Measurements from ENCODE around the gene RAPGEF6. TPM values are rescaled to one million over a fixed set of nuclear protein-coding genes. Genes with fewer than 3 reads are reported as not detected.
A peak's percentile ranks its signal among the peaks of the same experiment; 100 is the strongest.

Gene RAPGEF6
- total and polyA plus RNA-seq, 2 donors = 11.3 to 21.4 TPM

GRCh38 chr5:131542723-131543122 lies 92.3 kb downstream of the RAPGEF6 start:
- H3K27me3 ChIP-seq (ENCODE audit: control insufficient read depth in 2 of 2, insufficient read depth in 1 of 2, low read length in 1 of 2) = no peaks in the 10 kb centered on the region
- no peaks in the 10 kb centered on the region for H3K9me3 ChIP-seq (ENCODE audit: control insufficient read depth in 2 of 2, insufficient read depth in 1 of 2, low read length in 1 of 2)
- H3K27ac ChIP-seq (ENCODE audit: low read depth in 1 of 2, low read length in 1 of 2) = no peak overlapping the region
- 96% methylated on average over 1 of the region's 1 CpG for WGBS
- H3K36me3 ChIP-seq (ENCODE audit: control insufficient read depth in 2 of 2, insufficient read depth in 2 of 2, low read length in 1 of 2) = peaks cover 0 to 8% of the 10 kb centered on the region in 2 donors
- no peak overlapping the region for H3K4me3 ChIP-seq (ENCODE audit: low read length in 2 of 2)
- no peaks in the 10 kb centered on the region for H3K4me1 ChIP-seq (ENCODE audit: control insufficient read depth in 2 of 2, insufficient read depth in 2 of 2, low read length in 2 of 2)
- no peak for DNase-seq (ENCODE audit: low read depth in 6 of 9, low spot score in 9 of 9)

DNA sequence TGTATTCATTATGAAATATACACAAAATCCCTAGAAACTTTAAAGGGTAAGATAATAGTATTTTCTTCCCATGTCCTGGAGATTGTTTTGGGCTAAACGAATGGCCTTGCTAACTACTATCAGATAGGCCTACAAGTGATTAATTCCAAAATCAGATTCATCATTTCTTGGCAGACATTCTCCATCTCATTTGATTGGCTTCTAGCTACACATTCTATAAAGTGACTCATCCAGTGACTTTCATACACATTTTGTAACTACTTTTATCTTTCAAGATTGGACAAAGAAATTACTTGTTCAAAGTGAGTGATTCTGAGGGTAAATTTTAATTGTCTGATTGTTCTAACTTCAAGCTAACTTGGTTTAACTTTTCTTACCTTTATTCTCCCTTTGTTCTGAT lies 93.3 kb downstream of the RAPGEF6 start:
- 94% methylated on average over 1 of the region's 1 CpG for WGBS
- no peak overlapping the region for H3K27ac ChIP-seq (ENCODE audit: low read depth in 1 of 2, low read length in 1 of 2)
- no peak overlapping the region for H3K4me3 ChIP-seq (ENCODE audit: low read length in 2 of 2)
- H3K4me1 ChIP-seq (ENCODE audit: control insufficient read depth in 2 of 2, insufficient read depth in 2 of 2, low read length in 2 of 2) = no peaks in the 10 kb centered on the region
- DNase-seq (ENCODE audit: low read depth in 6 of 9, low spot score in 9 of 9) = no peak
- H3K9me3 ChIP-seq (ENCODE audit: control insufficient read depth in 2 of 2, insufficient read depth in 1 of 2, low read length in 1 of 2) = no peaks in the 10 kb centered on the region
- H3K27me3 ChIP-seq (ENCODE audit: control insufficient read depth in 2 of 2, insufficient read depth in 1 of 2, low read length in 1 of 2) = no peaks in the 10 kb centered on the region
- H3K36me3 ChIP-seq (ENCODE audit: control insufficient read depth in 2 of 2, insufficient read depth in 2 of 2, low read length in 1 of 2) = peaks cover 0 to 10% of the 10 kb centered on the region in 2 donors

GRCh38 chr5:131541071-131541470 lies 94.0 kb downstream of the RAPGEF6 start:
- H3K4me1 ChIP-seq (ENCODE audit: control insufficient read depth in 2 of 2, insufficient read depth in 2 of 2, low read length in 2 of 2) = no peaks in the 10 kb centered on the region
- H3K36me3 ChIP-seq (ENCODE audit: control insufficient read depth in 2 of 2, insufficient read depth in 2 of 2, low read length in 1 of 2) = peaks cover 0 to 14% of the 10 kb centered on the region in 2 donors
- DNase-seq (ENCODE audit: low read depth in 6 of 9, low spot score in 9 of 9) = no peak
- H3K27ac ChIP-seq (ENCODE audit: low read depth in 1 of 2, low read length in 1 of 2) = no peak overlapping the region
- no peak overlapping the region for H3K4me3 ChIP-seq (ENCODE audit: low read length in 2 of 2)
- no peaks in the 10 kb centered on the region for H3K9me3 ChIP-seq (ENCODE audit: control insufficient read depth in 2 of 2, insufficient read depth in 1 of 2, low read length in 1 of 2)
- H3K27me3 ChIP-seq (ENCODE audit: control insufficient read depth in 2 of 2, insufficient read depth in 1 of 2, low read length in 1 of 2) = no peaks in the 10 kb centered on the region

- no peak for DNase-seq (ENCODE audit: low read depth in 6 of 9, low spot score in 9 of 9)
- 95% methylated on average over 1 of the region's 1 CpG for WGBS
- Histone ChIP-seq H3K36me3 (ENCODE audit: control insufficient read depth in 2 of 2, insufficient read depth in 2 of 2, low read length in 1 of 2) (peaks cover 0 to 14% of the 10 kb centered on the region in 2 donors), H3K27ac (ENCODE audit: low read depth in 1 of 2, low read length in 1 of 2) (no peak overlapping the region), H3K4me3 (ENCODE audit: low read length in 2 of 2) (no peak overlapping the region), H3K4me1 (ENCODE audit: control insufficient read depth in 2 of 2, insufficient read depth in 2 of 2, low read length in 2 of 2) (no peaks in the 10 kb centered on the region), H3K9me3 (ENCODE audit: control insufficient read depth in 2 of 2, insufficient read depth in 1 of 2, low read length in 1 of 2) (no peaks in the 10 kb centered on the region), H3K27me3 (ENCODE audit: control insufficient read depth in 2 of 2, insufficient read depth in 1 of 2, low read length in 1 of 2) (no peaks in the 10 kb centered on the region)
Observed at GRCh38 chr5:131539251-131539650, 95.8 kb downstream of the RAPGEF6 start.

DNA sequence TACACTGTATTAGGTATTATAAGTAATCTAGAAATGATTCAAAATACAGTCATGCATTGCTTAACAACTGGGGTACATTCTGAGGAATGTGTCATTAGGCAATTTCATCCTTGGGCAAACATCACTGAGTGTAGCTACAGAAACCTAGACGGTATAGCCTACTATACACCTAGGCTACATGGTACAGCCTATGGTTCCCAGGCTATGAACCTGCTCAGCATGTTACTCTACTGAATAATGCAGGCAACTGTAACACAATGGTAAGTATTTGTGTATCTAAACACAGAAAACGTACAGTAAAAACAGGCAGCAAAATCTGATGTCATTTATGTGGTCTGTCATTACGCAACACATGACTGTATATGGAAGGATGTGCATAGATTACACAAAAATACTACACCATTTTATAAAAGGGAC lies 96.8 kb downstream of the RAPGEF6 start:
- H3K9me3 ChIP-seq (ENCODE audit: control insufficient read depth in 2 of 2, insufficient read depth in 1 of 2, low read length in 1 of 2) = no peaks in the 10 kb centered on the region
- no peak overlapping the region for H3K27ac ChIP-seq (ENCODE audit: low read depth in 1 of 2, low read length in 1 of 2)
- H3K4me1 ChIP-seq (ENCODE audit: control insufficient read depth in 2 of 2, insufficient read depth in 2 of 2, low read length in 2 of 2) = no peaks in the 10 kb centered on the region
- no peak overlapping the region for H3K4me3 ChIP-seq (ENCODE audit: low read length in 2 of 2)
- no peaks in the 10 kb centered on the region for H3K27me3 ChIP-seq (ENCODE audit: control insufficient read depth in 2 of 2, insufficient read depth in 1 of 2, low read length in 1 of 2)
- peaks cover 0 to 14% of the 10 kb centered on the region in 2 donors for H3K36me3 ChIP-seq (ENCODE audit: control insufficient read depth in 2 of 2, insufficient read depth in 2 of 2, low read length in 1 of 2)
- DNase-seq (ENCODE audit: low read depth in 6 of 9, low spot score in 9 of 9) = no peak
- WGBS = 95% methylated on average over 3 of the region's 3 CpGs

DNA sequence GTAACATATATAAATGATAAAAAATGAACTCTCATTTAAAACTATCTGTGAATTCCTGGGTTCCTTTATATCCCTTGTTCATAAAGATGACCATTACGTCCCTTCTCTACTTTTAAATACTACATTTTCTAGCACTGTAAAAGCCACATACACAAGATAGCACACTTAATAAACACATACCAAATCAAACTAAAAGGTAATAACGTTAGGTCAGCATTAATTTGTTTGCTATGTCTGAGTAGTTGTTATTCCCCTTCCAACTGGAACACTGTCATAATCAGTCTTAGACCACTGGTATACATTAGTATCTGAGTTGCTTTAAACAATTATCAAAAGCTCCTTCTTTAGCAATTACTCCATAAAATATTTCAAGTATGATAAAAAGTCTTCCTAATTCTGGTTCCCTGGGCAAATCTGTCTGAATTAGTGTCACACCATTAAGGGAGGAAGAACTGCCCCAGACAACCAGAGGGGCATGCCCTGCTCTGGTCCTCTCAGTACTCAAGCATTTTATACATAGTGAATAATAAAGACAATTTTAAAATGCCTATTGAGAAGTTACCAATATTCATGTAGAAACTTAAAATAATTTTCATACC lies 98.1 kb downstream of the RAPGEF6 start:
- Histone ChIP-seq H3K4me3 (ENCODE audit: low read length in 2 of 2) (no peak overlapping the region), H3K4me1 (ENCODE audit: control insufficient read depth in 2 of 2, insufficient read depth in 2 of 2, low read length in 2 of 2) (peaks cover 0 to 4% of the 10 kb centered on the region in 2 donors), H3K27ac (ENCODE audit: low read depth in 1 of 2, low read length in 1 of 2) (no peak overlapping the region), H3K36me3 (ENCODE audit: control insufficient read depth in 2 of 2, insufficient read depth in 2 of 2, low read length in 1 of 2) (peaks cover 0 to 14% of the 10 kb centered on the region in 2 donors), H3K27me3 (ENCODE audit: control insufficient read depth in 2 of 2, insufficient read depth in 1 of 2, low read length in 1 of 2) (no peaks in the 10 kb centered on the region), H3K9me3 (ENCODE audit: control insufficient read depth in 2 of 2, insufficient read depth in 1 of 2, low read length in 1 of 2) (no peaks in the 10 kb centered on the region)
- 97% methylated on average over 2 of the region's 2 CpGs for WGBS
- no peak for DNase-seq (ENCODE audit: low read depth in 6 of 9, low spot score in 9 of 9)

DNA sequence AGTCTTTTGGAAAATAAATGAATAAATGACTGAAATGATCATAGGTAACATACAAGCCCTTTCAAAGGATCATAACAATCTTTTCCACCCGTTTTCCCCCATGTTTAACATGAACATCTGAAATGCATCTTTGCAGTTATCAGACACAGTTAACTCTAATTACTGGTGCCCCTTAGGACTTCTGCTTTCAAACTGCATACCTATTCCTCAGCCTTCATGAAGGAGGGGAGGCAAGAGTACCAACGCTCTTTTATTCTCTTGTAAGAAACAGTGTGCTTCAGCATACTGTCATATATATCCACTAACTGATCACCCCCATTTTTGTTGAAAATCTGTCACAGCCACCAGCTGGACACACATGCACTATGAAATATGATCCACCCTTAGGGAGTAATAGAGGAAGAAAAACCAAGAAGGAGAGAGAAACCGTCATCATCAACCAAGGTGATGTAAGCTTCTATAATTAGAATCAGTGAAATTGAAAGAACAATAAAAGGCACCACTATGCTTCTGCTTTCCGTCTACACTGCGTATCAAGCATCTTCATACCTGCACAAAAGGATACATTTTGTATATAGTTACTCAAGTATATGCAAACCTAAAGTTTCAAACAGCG lies 98.7 kb downstream of the RAPGEF6 start:
- Histone ChIP-seq H3K4me3 (ENCODE audit: low read length in 2 of 2) (no peak overlapping the region), H3K27me3 (ENCODE audit: control insufficient read depth in 2 of 2, insufficient read depth in 1 of 2, low read length in 1 of 2) (no peaks in the 10 kb centered on the region), H3K36me3 (ENCODE audit: control insufficient read depth in 2 of 2, insufficient read depth in 2 of 2, low read length in 1 of 2) (peaks cover 0 to 14% of the 10 kb centered on the region in 2 donors), H3K9me3 (ENCODE audit: control insufficient read depth in 2 of 2, insufficient read depth in 1 of 2, low read length in 1 of 2) (no peaks in the 10 kb centered on the region), H3K27ac (ENCODE audit: low read depth in 1 of 2, low read length in 1 of 2) (no peak overlapping the region), H3K4me1 (ENCODE audit: control insufficient read depth in 2 of 2, insufficient read depth in 2 of 2, low read length in 2 of 2) (peaks cover 0 to 4% of the 10 kb centered on the region in 2 donors)
- DNase-seq (ENCODE audit: low read depth in 6 of 9, low spot score in 9 of 9) = peak in 1 of 9 donors; percentile 53
- WGBS = 59% methylated on average over 6 of the region's 6 CpGs

DNA sequence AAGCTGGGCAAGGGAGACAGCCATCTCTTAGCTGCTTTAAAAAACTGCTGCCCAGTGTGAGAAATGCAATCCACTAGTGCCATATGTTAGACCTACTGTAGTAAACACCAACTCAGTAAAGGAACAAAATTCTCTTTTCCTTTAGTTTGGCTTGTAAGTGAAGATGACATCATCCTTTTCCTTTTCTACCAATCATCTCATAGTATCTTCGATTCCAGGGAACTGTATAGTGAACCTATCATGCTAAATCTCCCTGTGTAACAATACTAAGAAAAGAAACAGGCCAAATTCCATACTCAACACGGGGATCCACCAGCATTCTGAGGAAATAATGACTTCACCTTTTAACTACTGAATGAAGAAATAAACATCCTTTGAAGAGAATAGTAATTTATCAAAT lies 100.1 kb downstream of the RAPGEF6 start:
- H3K4me1 ChIP-seq (ENCODE audit: control insufficient read depth in 2 of 2, insufficient read depth in 2 of 2, low read length in 2 of 2) = peaks cover 0 to 4% of the 10 kb centered on the region in 2 donors
- no peak for DNase-seq (ENCODE audit: low read depth in 6 of 9, low spot score in 9 of 9)
- H3K9me3 ChIP-seq (ENCODE audit: control insufficient read depth in 2 of 2, insufficient read depth in 1 of 2, low read length in 1 of 2) = no peaks in the 10 kb centered on the region
- H3K4me3 ChIP-seq (ENCODE audit: low read length in 2 of 2) = no peak overlapping the region
- H3K36me3 ChIP-seq (ENCODE audit: control insufficient read depth in 2 of 2, insufficient read depth in 2 of 2, low read length in 1 of 2) = peaks cover 0 to 10% of the 10 kb centered on the region in 2 donors
- H3K27ac ChIP-seq (ENCODE audit: low read depth in 1 of 2, low read length in 1 of 2) = no peak overlapping the region
- no peaks in the 10 kb centered on the region for H3K27me3 ChIP-seq (ENCODE audit: control insufficient read depth in 2 of 2, insufficient read depth in 1 of 2, low read length in 1 of 2)
- WGBS = 93% methylated on average over 2 of the region's 2 CpGs

- no peak overlapping the region for H3K4me3 ChIP-seq (ENCODE audit: low read length in 2 of 2)
- H3K27me3 ChIP-seq (ENCODE audit: control insufficient read depth in 2 of 2, insufficient read depth in 1 of 2, low read length in 1 of 2) = no peaks in the 10 kb centered on the region
- H3K4me1 ChIP-seq (ENCODE audit: control insufficient read depth in 2 of 2, insufficient read depth in 2 of 2, low read length in 2 of 2) = peaks cover 0 to 4% of the 10 kb centered on the region in 2 donors
- H3K9me3 ChIP-seq (ENCODE audit: control insufficient read depth in 2 of 2, insufficient read depth in 1 of 2, low read length in 1 of 2) = no peaks in the 10 kb centered on the region
- 99% methylated on average over 1 of the region's 1 CpG for WGBS
- no peak for DNase-seq (ENCODE audit: low read depth in 6 of 9, low spot score in 9 of 9)
- peaks cover 0 to 6% of the 10 kb centered on the region in 2 donors for H3K36me3 ChIP-seq (ENCODE audit: control insufficient read depth in 2 of 2, insufficient read depth in 2 of 2, low read length in 1 of 2)
- no peak overlapping the region for H3K27ac ChIP-seq (ENCODE audit: low read depth in 1 of 2, low read length in 1 of 2)
Observed at GRCh38 chr5:131533836-131534235, 101.2 kb downstream of the RAPGEF6 start.

All from thymus (tissue), 11 donors.